PC-3 (cell line): ENCODE measurements around the gene P2RX6. TPM values are rescaled to one million over a fixed set of nuclear protein-coding genes. Genes with fewer than 3 reads are reported as not detected.

Source experiments
- ATAC-seq: fragments of 200-7000 bp; cut with Tn5 transposase; 2 replicates; pipeline ENCODE4 v1.9.1; 2020; ENCODE audit warnings: mild to moderate bottlenecking, moderate library complexity
- BruUV-seq: library from RNA; stranded (reverse); fragments of 400-500 nt; replicated peaks from 2 replicates; lab custom pipeline; 2021; lab: Mats Ljungman, UMichigan
- CTCF ChIA-PET: fragments of 300-600 bp; sonication (Branson Sonifier 250); formaldehyde crosslinking; loops from one replicate; lab custom pipeline; 2022; ENCODE audit warnings: antibody characterized with exemption; lab: Charles Lee
- POLR2A ChIA-PET: fragments of 300-600 bp; sonication (Branson Sonifier 250); formaldehyde crosslinking; loops from one replicate; lab custom pipeline; 2022; ENCODE audit warnings: antibody characterized with exemption; ENCODE audit not compliant: unreplicated experiment; lab: Charles Lee
- DNase-seq: peaks from one replicate; pipeline ENCODE4 v3.0.0-alpha.2; 2015
- H2AFZ ChIP-seq: fragments of 300-600 bp; sonication (generic); 2 replicates; pipeline ENCODE4 v1.6.0; 2016; ENCODE audit warnings: antibody characterized with exemption, low read length
- H3F3A ChIP-seq: fragments of 300-600 bp; sonication (generic); one replicate; pipeline ENCODE4 v1.6.0; 2017; ENCODE audit warnings: antibody characterized with exemption, low read length, control low read depth, mild to moderate bottlenecking; ENCODE audit not compliant: unreplicated experiment
- H3K27ac ChIP-seq: fragments of 300-600 bp; sonication (generic); 2 replicates; pipeline ENCODE4 v1.5.1; 2016; ENCODE audit warnings: mild to moderate bottlenecking, low read length
- H3K27me3 ChIP-seq: fragments of 300-600 bp; sonication (generic); 2 replicates; pipeline ENCODE4 v1.6.1; 2016; ENCODE audit warnings: low read length, mixed read lengths
- H3K36me3 ChIP-seq: fragments of 300-600 bp; sonication (generic); 2 replicates; pipeline ENCODE4 v1.6.1; 2016; ENCODE audit warnings: low read depth, mixed run types, low read length, mixed read lengths
- H3K4me1 ChIP-seq: fragments of 300-600 bp; sonication (generic); 2 replicates; pipeline ENCODE4 v1.5.1; 2016; ENCODE audit warnings: low read length; ENCODE audit not compliant: insufficient read depth
- H3K4me2 ChIP-seq: fragments of 300-600 bp; sonication (generic); 2 replicates; pipeline ENCODE4 v1.6.0; 2016; ENCODE audit warnings: low read length
- H3K4me3 ChIP-seq: fragments of 300-600 bp; sonication (generic); 2 replicates; pipeline ENCODE4 v1.5.1; 2016; ENCODE audit warnings: mild to moderate bottlenecking, low read length, mixed read lengths
- H3K79me2 ChIP-seq: fragments of 300-600 bp; sonication (generic); 2 replicates; pipeline ENCODE4 v1.6.1; 2017; ENCODE audit warnings: low read length, mixed read lengths
- H3K9ac ChIP-seq: fragments of 300-600 bp; sonication (generic); 2 replicates; pipeline ENCODE4 v1.6.0; 2016; ENCODE audit warnings: mild to moderate bottlenecking, low read length
- H3K9me2 ChIP-seq: fragments of 300-600 bp; sonication (generic); replicated peaks from 2 replicates; pipeline ENCODE4 v1.6.1; 2016; ENCODE audit warnings: mixed run types, low read length, mixed read lengths
- H3K9me3 ChIP-seq: fragments of 300-600 bp; sonication (generic); 2 replicates; pipeline ENCODE4 v1.6.1; 2016; ENCODE audit warnings: low read length, mixed read lengths
- H4K20me1 ChIP-seq: fragments of 300-600 bp; sonication (generic); 2 replicates; pipeline ENCODE4 v1.6.1; 2016; ENCODE audit warnings: low read length, mixed read lengths
- EZH2 ChIP-seq: fragments of 300-600 bp; sonication (generic); IDR thresholded peaks from one replicate; pipeline ENCODE4 v1.6.1; 2017; ENCODE audit warnings: antibody characterized with exemption, mild to moderate bottlenecking, low read length; ENCODE audit not compliant: unreplicated experiment
- EZH2phosphoT487 ChIP-seq: fragments of 300-600 bp; sonication (generic); IDR thresholded peaks from 2 replicates; pipeline ENCODE4 v1.6.1; 2018; ENCODE audit warnings: mild to moderate bottlenecking, antibody characterized with exemption, low read length, borderline replicate concordance
- intact Hi-C: fragments of 100-400 bp; cut with micrococcal nuclease; formaldehyde crosslinking; loops from 2 replicates; pipeline ENCODE4 v1.9.0; 2023
- total RNA-seq: library from RNA; depleted of rRNA; stranded (reverse); fragments of >200 nt; gene quantifications from 2 replicates; pipeline ENCODE4 v1.2.3, GENCODE V29; 2014
- TF ChIP-seq, protein P1 (sequence below): fragments of 300-600 bp; sonication (generic); conservative IDR thresholded peaks from 2 replicates; pipeline ENCODE4 v1.5.1; 2017; ENCODE audit warnings: antibody characterized with exemption, low read depth, mild to moderate bottlenecking, low read length

Gene P2RX6
- total RNA-seq, 1 experiment from 2014 or later, result 1.1 TPM

DNA sequence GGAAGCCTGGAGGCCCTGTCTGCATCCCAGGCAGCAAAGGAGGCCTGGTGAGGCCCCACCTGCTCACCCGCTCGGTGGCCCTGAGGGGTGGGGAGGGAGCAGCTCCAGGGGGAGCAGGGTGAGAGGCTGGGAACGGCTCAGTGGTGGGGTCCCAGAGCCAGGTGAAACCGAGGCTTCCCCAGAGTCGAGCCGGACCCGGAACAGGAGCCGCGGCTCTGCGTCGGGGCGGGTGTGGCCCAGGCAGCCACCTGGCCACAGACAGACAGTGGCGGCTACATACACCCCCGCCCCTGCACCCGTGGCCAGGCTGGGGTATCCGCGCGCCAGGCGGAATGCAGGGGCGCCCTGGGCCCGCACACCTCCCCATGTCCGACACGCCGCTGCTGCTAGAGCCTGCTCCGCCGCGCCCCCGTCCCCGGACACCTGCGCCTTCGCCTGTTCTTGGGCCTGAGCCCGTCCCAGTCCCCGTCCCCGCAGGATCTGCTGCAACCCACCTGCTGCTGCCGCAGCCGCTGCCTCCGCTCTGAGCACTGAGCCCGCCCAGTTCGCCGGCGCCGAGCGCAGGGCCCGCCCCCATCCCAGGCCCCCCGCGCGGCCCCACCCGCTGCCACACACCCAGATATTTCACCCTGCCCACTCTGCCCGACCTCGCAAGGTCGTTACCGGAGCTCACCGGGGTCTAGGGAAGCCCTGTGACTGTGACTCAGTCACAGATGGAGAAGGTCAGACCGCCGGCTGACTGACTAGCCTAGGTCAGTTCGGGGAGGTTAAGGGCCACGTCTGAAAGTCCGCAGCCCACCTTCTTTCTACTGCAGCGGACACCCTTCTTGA is 17.3 kb downstream of the P2RX6 start, which contains the start of gene SLC7A4:
Gene SLC7A4, minus strand, starts transcription at position 525 of the 831 bp plus-strand sequence. CDS start 749 bp downstream, outside the sequence.
- intact Hi-C loops, result no loop called here
- no peaks in the 10 kb centered on the region for H3K27me3 ChIP-seq
- BruUV-seq, result no TSS peak
- no peaks in the 10 kb centered on the region for H3K79me2 ChIP-seq
- no peak within 1 kb of the TSS for H3K27ac ChIP-seq
- H3K36me3 ChIP-seq, result no peaks in the 10 kb centered on the region
- ATAC-seq (no peak), DNase-seq (no peak)
- no peak for TF ChIP-seq EZH2phosphoT487
- TF ChIP-seq, protein P1, sequence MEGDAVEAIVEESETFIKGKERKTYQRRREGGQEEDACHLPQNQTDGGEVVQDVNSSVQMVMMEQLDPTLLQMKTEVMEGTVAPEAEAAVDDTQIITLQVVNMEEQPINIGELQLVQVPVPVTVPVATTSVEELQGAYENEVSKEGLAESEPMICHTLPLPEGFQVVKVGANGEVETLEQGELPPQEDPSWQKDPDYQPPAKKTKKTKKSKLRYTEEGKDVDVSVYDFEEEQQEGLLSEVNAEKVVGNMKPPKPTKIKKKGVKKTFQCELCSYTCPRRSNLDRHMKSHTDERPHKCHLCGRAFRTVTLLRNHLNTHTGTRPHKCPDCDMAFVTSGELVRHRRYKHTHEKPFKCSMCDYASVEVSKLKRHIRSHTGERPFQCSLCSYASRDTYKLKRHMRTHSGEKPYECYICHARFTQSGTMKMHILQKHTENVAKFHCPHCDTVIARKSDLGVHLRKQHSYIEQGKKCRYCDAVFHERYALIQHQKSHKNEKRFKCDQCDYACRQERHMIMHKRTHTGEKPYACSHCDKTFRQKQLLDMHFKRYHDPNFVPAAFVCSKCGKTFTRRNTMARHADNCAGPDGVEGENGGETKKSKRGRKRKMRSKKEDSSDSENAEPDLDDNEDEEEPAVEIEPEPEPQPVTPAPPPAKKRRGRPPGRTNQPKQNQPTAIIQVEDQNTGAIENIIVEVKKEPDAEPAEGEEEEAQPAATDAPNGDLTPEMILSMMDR, result no peak
- TF ChIP-seq EZH2, result no peak
- POLR2A ChIA-PET, result no interaction called here
- CTCF ChIA-PET, result no interaction called here
- no peaks in the 10 kb centered on the region for H4K20me1 ChIP-seq
- no peak within 1 kb of the TSS for H2AFZ ChIP-seq
- no peaks in the 10 kb centered on the region for H3K4me1 ChIP-seq
- H3K4me3 ChIP-seq, result no peak within 1 kb of the TSS
- H3K4me2 ChIP-seq, result no peak within 1 kb of the TSS
- H3K9ac ChIP-seq, result no peak within 1 kb of the TSS
- no peaks in the 10 kb centered on the region for H3K9me2 ChIP-seq
- no peaks in the 10 kb centered on the region for H3K9me3 ChIP-seq
- no peaks in the 10 kb centered on the region for H3F3A ChIP-seq

DNA sequence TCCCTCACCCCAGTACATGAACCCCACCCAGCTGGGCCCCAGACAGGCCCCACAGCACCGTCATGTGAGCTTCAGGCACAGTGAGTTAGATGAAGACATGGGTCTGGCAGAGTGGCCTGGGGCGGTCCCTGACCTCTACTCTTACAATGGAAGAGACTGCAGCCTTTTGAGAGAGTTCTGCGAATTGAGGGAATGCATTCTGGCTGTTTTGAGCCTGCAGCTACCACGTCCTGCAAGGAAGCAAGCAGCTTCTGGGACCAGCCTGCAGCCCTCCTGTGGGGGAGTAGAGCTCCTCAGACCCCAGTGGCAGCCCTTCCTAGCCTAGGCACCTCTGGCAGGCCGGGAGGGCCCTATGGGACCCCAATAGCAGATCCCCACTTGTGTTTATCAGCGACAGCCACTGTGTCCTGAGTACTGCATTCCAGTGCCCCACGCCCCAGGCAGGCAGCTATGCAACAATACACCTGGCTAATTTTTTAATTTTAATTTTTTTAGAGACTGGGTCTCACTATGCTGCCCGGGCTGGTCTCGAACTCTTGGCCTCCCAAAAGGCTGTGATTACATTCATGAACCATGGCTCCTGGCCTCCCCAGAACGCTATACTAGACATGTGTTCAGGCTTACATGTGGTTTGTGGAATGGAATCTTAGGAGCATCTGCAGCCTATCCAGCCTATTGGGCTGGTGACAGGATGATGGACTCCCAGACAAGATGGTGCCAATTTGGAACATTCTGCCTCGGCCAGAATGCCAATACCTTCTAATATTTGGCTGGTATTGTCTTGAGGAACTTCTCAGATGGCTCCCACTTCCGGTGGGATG is 18.1 kb downstream of the P2RX6 start:
- POLR2A ChIA-PET, result no interaction called here
- H3K4me2 ChIP-seq, result no peak overlapping the region
- no peak for ATAC-seq
- no peaks in the 10 kb centered on the region for H3K4me1 ChIP-seq
- BruUV-seq, result no TSS peak
- no peak overlapping the region for H3K27ac ChIP-seq
- no peak for DNase-seq
- no peaks in the 10 kb centered on the region for H3K9me2 ChIP-seq
- H3K4me3 ChIP-seq, result no peak overlapping the region
- no peaks in the 10 kb centered on the region for H3K79me2 ChIP-seq
- no peaks in the 10 kb centered on the region for H3F3A ChIP-seq
- TF ChIP-seq EZH2phosphoT487 (no peak), EZH2 (no peak)
- TF ChIP-seq, protein P1, result no peak
- no peaks in the 10 kb centered on the region for H3K36me3 ChIP-seq
- H4K20me1 ChIP-seq, result no peaks in the 10 kb centered on the region
- H2AFZ ChIP-seq, result no peak overlapping the region
- H3K9ac ChIP-seq, result no peak overlapping the region
- intact Hi-C loops, result no loop called here
- no peaks in the 10 kb centered on the region for H3K9me3 ChIP-seq
- H3K27me3 ChIP-seq, result no peaks in the 10 kb centered on the region
- CTCF ChIA-PET, result no interaction called here
